Breast epithelium (tissue), 4 donors: Measurements from ENCODE around the gene ECE1. TPM values are rescaled to one million over a fixed set of nuclear protein-coding genes. Genes with fewer than 3 reads are reported as not detected.

ENCODE experiments used
- DNase-seq, 2 donors: peaks; one replicate each; pipeline ENCODE4 v3.0.0-alpha.2; 2019; ENCODE audit warnings: low spot score in 2 of 2
- H3K27ac ChIP-seq, 2 donors: fragments of 200-600 bp; sonication (generic) in 1 of 2; one replicate each; pipeline ENCODE4 v1.5.1; 2016 to 2019; ENCODE audit warnings: mild to moderate bottlenecking in 1 of 2
- H3K27me3 ChIP-seq, 2 donors: fragments of 200-600 bp; sonication (generic) in 1 of 2; one replicate each; pipeline versions ENCODE4 v1.5.1 to v1.6.0; 2017 to 2019; ENCODE audit warnings: control low read depth in 1 of 2, mild to moderate bottlenecking in 1 of 2
- H3K36me3 ChIP-seq: fragments of 200-600 bp; one replicate; pipeline ENCODE4 v1.5.1; 2019
- H3K4me1 ChIP-seq, 2 donors: fragments of 200-600 bp; sonication (generic); one replicate each; pipeline ENCODE4 v1.5.1; 2016 to 2019; ENCODE audit warnings: control low read depth in 1 of 2
- H3K4me3 ChIP-seq, 3 donors: fragments of 200-600 bp; sonication (generic); 1 replicate in 2 of 3; 2 replicates in 1 of 3; pipeline ENCODE4 v1.5.1; 2016 to 2019; ENCODE audit warnings: mild to moderate bottlenecking in 3 of 3, moderate library complexity in 2 of 3
- H3K9me3 ChIP-seq, 2 donors: fragments of 200-600 bp; sonication (generic) in 1 of 2; one replicate each; pipeline ENCODE4 v1.5.1; 2016 to 2019; ENCODE audit warnings: control low read depth in 1 of 2
- CTCF ChIP-seq, 3 donors: fragments of 450-650 bp; IDR thresholded peaks; one replicate each; pipeline ENCODE4 v1.5.1; 2016 to 2017; ENCODE audit warnings: antibody characterized with exemption in 3 of 3, mild to moderate bottlenecking in 3 of 3, moderate library complexity in 3 of 3
- POLR2A ChIP-seq: fragments of 450-650 bp; IDR thresholded peaks from one replicate; pipeline ENCODE4 v1.6.1; 2016; ENCODE audit warnings: antibody characterized with exemption, mild to moderate bottlenecking, moderate library complexity
- POLR2AphosphoS5 ChIP-seq, 3 donors: sonication (generic); formaldehyde crosslinking; IDR thresholded peaks; one replicate each; pipeline ENCODE4 v1.6.1; 2017; ENCODE audit warnings: antibody characterized with exemption in 3 of 3
- intact Hi-C: fragments of 100-400 bp; cut with DNase I; formaldehyde crosslinking; loops from one replicate; pipeline ENCODE4 v1.15.1; 2023; ENCODE audit warnings: low total_unique reads
- total RNA-seq, 3 donors: library from RNA; depleted of rRNA; stranded (reverse); fragments of >200 nt; gene quantifications; one replicate each; pipeline ENCODE4 v1.1.0, GENCODE V29; 2016

The ECE1 gene
- total RNA-seq = 100 to 1,000 TPM in 2 of 3 donors, 10 to 100 TPM in 1; 62.6 to 121 (median 112) TPM

DNA sequence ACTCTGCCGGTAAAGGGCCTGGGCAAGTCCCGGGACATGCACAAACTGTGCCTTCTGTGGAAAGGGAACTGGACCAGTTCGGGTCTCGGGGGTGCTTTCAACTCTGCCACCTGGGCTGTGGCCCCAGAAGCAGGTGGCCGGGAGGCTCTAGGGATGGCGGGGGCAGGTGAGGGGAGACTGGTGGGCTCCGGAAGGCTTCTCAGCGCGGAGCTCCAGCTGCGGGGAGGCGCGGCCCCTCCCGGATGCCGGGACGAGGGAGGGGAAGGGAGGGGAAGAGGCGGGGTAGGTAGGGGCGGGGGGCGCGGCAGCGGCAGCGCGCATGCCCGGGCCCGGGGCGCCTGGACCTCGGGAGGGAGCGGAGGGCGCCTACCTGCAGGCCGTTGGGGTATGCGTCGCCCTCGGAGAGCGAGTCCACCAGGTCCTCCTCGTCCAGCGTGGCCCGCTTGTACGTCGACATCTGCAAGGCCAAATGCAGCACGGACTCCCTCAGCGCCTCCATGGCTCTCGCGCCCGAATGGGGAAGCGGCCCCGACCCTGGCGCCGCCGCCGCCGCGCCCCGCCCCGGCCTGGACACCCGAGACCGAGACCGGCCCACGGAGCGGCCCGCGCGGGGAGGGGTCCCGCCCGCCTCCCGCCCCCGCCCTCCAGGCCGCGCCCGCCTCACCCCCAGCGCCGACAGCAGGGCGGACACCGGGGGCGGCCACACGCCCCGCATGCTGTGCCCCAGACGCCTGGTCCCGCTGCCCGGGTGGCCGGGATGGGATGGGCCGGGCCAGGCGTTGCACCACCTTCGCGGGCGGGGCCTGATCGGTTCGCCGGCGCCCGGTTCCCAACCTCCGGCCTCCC is at the start of gene ECE1:
ECE1 (minus strand) TSS at position 764 of the 846 bp plus-strand sequence; CDS start at position 715, 49 bp downstream.
- H3K4me1 ChIP-seq = peaks cover 3 to 24% of the 10 kb centered on the region in 2 donors
- H3K36me3 ChIP-seq = no peaks in the 10 kb centered on the region
- TF ChIP-seq POLR2A = no peak
- intact Hi-C loops = no loop called here
- H3K4me3 ChIP-seq = peak within 1 kb of the TSS; percentile 58 to 81 (median 77)
- no peaks in the 10 kb centered on the region for H3K9me3 ChIP-seq
- no peaks in the 10 kb centered on the region for H3K27me3 ChIP-seq
- DNase-seq = no peak
- peak within 1 kb of the TSS; percentile 83 to 88 for H3K27ac ChIP-seq

DNA sequence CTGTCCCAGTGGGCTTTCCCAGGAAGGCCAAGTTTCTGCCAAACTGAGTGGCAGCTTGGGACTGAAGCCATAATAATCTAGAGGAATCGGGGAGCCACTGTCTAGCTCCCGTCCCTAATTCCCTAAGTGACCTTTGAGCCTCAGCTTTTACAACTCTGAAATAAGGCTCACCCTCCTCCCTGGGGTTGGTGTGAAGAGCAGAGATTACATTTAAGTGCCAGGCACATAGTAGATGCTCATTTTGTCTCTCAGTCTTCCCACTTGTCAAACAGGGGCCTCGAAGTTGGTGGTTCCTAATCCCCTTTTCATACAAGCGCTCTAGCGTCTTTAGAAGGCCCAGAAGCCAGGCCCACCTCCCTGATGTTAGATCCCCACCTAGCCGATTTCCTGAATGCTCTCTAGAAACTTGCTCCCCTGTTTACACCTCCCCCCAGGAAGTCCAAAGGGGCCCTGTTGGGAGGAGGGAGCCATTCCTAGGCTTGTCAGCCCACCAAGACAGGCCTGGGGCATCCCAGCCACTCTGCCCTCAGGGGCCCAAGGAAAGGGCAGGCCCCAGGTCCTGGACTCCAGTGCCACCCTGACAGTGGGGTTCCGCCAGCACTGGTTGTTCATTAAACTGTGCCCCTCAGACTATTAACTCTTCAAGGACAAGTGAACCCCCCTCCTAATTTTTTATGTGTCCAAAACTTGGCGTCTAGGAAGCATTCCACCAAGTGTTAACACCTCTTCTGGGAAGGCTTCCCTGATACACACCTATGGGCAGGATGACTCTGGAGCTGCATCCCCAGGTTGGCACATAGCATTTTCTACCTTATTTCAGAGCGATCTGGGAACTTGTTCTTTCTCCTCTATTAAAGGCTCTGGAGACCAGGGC is 49.3 kb upstream of the ECE1 start:
- no peak for DNase-seq
- peak overlapping the region in 1 of 3 donors; percentile 20 for H3K4me3 ChIP-seq
- intact Hi-C loops = no loop called here
- TF ChIP-seq POLR2AphosphoS5 (IDR thresholded peaks at IDR 0.05) = no peak
- no peak for TF ChIP-seq POLR2A
- no peak for TF ChIP-seq CTCF (IDR thresholded peaks at IDR 0.05)
- H3K27me3 ChIP-seq = no peaks in the 10 kb centered on the region
- peak overlapping the region; percentile 94 to 98 for H3K27ac ChIP-seq
- no peaks in the 10 kb centered on the region for H3K9me3 ChIP-seq
- no peaks in the 10 kb centered on the region for H3K36me3 ChIP-seq
- H3K4me1 ChIP-seq = peaks cover 39 to 88% of the 10 kb centered on the region in 2 donors

- intact Hi-C loops = no loop called here
- TF ChIP-seq POLR2AphosphoS5 (IDR thresholded peaks at IDR 0.05) (peak in 2 of 3 donors; percentile 44 to 59), CTCF (IDR thresholded peaks at IDR 0.05) (no peak)
- DNase-seq = peak; percentile 75 to 81
- Histone ChIP-seq H3K9me3 (no peaks in the 10 kb centered on the region), H3K4me1 (peaks cover 45 to 87% of the 10 kb centered on the region in 2 donors), H3K27ac (peak overlapping the region; percentile 94 to 98), H3K4me3 (peak overlapping the region in 1 of 3 donors; percentile 20), H3K36me3 (no peaks in the 10 kb centered on the region), H3K27me3 (no peaks in the 10 kb centered on the region)
Observed at GRCh38 chr1:21338573-21339355, 48.5 kb upstream of the ECE1 start.

DNA sequence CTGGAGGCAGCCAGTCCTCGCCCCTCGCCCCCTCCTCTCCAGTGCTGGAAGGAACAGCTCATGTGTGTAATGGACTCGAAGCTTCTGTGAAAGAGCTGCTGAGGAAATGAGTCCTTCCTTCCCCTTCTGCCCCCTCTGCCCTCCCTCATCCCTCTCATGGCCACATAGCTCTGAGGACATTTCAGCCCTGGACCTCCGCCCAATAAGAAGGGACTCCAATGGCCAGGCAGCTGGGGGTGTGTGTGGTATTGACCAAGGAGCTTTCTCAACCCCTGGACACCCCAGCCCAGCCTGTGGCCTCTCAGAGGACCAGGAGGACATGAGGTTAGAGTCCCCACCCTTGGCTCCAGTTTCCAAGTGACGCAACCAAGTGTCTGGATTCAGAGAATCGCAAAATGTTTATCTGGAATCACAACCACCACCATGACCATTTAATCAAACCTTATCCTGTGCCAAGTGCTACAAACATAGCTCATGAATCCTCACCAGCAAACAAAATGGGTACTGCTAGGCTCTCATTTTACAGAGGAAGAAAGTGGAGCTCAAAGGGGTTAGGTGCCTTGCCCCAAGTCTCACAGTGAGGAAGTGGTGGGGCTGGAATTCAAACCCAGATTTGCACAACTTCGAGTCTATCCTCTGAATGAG is 47.8 kb upstream of the ECE1 start:
- peak; percentile 74 to 78 for DNase-seq
- intact Hi-C loops = no loop called here
- Histone ChIP-seq H3K4me1 (peaks cover 45 to 80% of the 10 kb centered on the region in 2 donors), H3K27me3 (no peaks in the 10 kb centered on the region), H3K4me3 (peak overlapping the region in 1 of 3 donors; percentile 16), H3K27ac (peak overlapping the region; percentile 94 to 98), H3K36me3 (no peaks in the 10 kb centered on the region), H3K9me3 (no peaks in the 10 kb centered on the region)
- no peak for TF ChIP-seq CTCF (IDR thresholded peaks at IDR 0.05)
- TF ChIP-seq POLR2A = no peak
- TF ChIP-seq POLR2AphosphoS5 (IDR thresholded peaks at IDR 0.05) = peak; percentile 41 to 99 (median 83)
